Erythroblast (primary cell): ENCODE results near the gene CLDN11.

Experiments
- DNase-seq, 2 experiments: peaks; one replicate each; lab custom pipeline; 2025; lab: John Stamatoyannopoulos, UW
- GATA1 ChIP-seq: IDR thresholded peaks from 2 replicates; pipeline ENCODE4 v1.6.1; 2011; ENCODE audit warnings: low read depth, mild to moderate bottlenecking, control low read depth, low read length, moderate library complexity
- POLR2A ChIP-seq: IDR thresholded peaks from 2 replicates; pipeline ENCODE4 v1.6.1; 2011; ENCODE audit warnings: mild to moderate bottlenecking, low read length

CLDN11 gene

GRCh38 chr3:170418422-170419398 is at the start of gene CLDN11:
CLDN11 (plus strand) TSS chr3:170418868; CDS start chr3:170419067, 199 bp downstream.
- peak; percentile 62 to 69 for DNase-seq
- TF ChIP-seq GATA1 (no peak), POLR2A (no peak)

DNA sequence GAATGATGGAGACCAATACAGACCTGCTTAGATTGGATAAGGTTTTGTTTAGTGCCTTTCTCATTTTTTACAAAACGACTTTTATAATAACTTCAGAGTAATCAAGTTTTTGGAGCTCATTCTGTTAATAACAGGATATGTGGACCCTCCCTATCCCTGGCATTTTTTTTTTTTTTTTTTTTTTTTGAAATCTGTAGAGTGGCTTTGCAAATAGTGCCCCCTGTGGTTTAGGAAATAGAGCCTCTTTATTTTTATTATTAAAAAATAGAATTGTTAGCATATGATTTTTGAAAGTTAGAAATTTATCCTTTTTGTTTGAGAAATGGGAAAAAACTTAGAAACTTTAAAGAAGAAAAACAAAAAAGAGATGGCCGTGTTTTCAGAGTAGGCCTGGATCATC is 49.7 kb upstream of the CLDN11 start:
- peak; percentile 19 to 48 for DNase-seq
- TF ChIP-seq POLR2A, result no peak

GRCh38 chr3:170372190-170372879 is 46.3 kb upstream of the CLDN11 start:
- no peak for TF ChIP-seq POLR2A
- TF ChIP-seq GATA1, result no peak
- DNase-seq, result no peak

GRCh38 chr3:170383567-170383966 is 35.1 kb upstream of the CLDN11 start:
- no peak for DNase-seq
- TF ChIP-seq POLR2A, result no peak

GRCh38 chr3:170386468-170386867 is 32.2 kb upstream of the CLDN11 start:
- TF ChIP-seq POLR2A (no peak), GATA1 (no peak)
- no peak for DNase-seq

DNA sequence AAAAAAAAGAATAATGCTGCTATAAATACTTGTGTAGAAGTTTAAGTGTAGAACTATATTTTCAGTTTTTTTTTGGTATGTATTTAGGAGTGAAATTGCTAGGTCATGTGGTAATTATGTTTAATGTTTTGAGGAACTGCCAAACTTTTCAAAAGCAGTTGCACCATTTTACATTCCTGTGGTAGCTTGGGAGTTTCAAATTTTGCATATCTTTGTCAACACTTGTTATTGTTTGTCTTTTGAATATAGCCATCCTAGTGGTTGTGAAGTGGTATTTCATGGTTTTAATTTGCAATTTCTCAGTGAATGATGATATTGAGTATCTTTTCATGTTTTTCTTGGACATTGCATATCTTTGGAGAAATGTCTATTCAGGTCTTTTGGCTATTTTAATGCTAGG is 30.7 kb upstream of the CLDN11 start:
- no peak for DNase-seq
- TF ChIP-seq GATA1 (no peak), POLR2A (no peak)

GRCh38 chr3:170391108-170391507 is 27.6 kb upstream of the CLDN11 start:
- DNase-seq, result no peak
- TF ChIP-seq POLR2A, result no peak
- TF ChIP-seq GATA1, result no peak

DNA sequence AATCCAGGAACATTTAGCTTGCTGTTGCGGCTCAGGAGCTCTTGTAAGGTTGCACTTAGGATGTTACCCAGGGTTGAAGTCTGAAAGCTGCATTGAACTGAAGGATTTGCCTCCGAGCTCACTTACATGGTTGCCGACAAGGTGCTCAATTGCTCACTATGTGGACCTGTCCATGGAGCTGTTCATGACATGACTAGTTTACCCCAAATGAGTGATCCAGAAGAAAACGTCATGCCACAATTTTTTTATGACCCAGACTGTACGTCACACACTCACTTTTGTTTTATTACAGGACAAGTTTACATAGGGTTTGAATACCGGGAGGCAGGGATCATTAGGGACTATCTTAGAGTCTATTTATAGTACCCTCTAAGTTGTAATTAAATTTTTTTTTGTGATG is 21.0 kb upstream of the CLDN11 start:
- no peak for DNase-seq
- TF ChIP-seq GATA1 (no peak), POLR2A (no peak)

GRCh38 chr3:170405101-170405500 is 13.6 kb upstream of the CLDN11 start:
- no peak for DNase-seq
- TF ChIP-seq GATA1 (no peak), POLR2A (no peak)

DNA sequence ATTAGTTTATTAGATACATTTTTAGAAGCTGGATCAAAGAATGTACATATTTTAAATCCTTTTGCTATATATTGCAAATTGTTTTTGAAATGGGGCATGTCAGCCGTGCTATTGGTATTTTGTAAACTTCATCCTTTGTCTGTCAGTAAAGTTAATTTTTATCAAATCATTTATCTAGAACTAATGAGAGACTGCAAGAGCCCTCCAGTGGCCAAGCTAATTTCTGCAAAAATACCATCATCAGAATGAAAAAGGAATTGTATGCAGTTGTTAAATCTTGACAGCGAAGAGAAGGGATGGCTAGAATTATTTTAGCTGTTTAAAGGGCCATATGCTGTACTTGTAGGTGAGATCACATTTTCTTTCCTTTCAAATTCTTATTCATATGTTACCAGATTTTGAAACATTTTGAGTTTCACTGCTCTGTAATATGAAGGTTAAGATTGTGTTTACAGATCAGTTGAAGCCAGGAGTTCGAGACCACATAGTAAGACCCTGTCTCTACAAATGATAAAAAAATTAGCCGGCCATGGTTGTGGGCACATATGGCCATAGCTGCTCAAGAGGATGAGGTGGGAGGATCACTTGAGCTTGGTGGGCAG is 8.1 kb upstream of the CLDN11 start:
- peak; percentile 48 to 57 for DNase-seq
- TF ChIP-seq GATA1 (no peak), POLR2A (no peak)

DNA sequence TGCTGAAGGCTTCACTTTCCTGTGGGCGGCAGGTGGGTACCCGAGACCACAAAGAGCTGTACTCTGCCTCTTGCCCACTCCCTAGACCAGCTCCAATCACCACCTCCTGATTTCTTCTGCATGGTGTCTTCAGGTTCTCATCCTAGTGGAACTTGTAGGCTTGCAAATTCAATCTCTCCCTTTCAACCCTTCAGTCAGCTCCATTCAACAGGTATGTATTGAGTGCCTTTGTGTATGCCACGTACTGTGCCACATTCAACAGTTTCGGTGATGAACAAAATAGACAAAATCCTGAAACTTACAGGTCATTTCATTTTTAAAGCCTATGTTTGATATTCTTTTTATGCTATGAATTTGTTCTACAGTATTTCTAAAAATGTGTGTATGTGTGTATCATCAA is 5.4 kb upstream of the CLDN11 start:
- no peak for DNase-seq
- TF ChIP-seq POLR2A (no peak), GATA1 (no peak)

GRCh38 chr3:170414202-170414663 is 4.4 kb upstream of the CLDN11 start:
- peak; percentile 71 to 82 for DNase-seq

DNA sequence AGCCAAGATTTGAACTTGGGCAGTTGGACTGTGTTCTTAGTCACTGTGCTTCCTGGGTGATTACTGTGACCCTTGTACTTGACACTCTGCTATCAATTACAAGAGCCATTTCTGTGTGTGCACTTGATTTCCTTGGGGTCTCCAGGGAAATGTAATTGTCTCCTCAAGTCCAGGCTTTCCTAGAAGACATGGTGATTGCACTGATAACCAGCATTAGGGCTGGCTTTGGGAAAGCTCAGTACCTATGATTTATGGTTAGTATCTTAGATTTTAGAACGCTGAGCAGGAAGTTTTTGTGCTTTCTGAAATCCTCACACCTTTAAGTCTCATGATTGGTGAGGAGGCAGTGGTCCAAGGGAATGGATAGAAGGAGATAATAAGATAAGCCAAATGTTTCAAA is 1.6 kb upstream of the CLDN11 start:
- no peak for DNase-seq

More at GRCh38 chr3:170414202-170414663, 4.4 kb upstream of the CLDN11 start:
- no peak for TF ChIP-seq POLR2A
- no peak for TF ChIP-seq GATA1

More for the DNA sequence above, 1.6 kb upstream of the CLDN11 start:
- TF ChIP-seq POLR2A (no peak), GATA1 (no peak)
